Fibroblast of pulmonary artery (primary cell): ENCODE measurements around the gene KCNQ1.

Source experiments
- DNase-seq: peaks from one replicate; pipeline ENCODE4 v3.0.0-alpha.2; 2010; ENCODE audit warnings: low read depth
- H3K4me3 ChIP-seq: replicated peaks from 2 replicates; pipeline ENCODE4 v1.5.1; 2011; ENCODE audit warnings: low read depth, mild to moderate bottlenecking, control low read depth, low read length, moderate library complexity
- TF ChIP-seq, protein P1 (sequence below): IDR thresholded peaks from 2 replicates; pipeline ENCODE4 v1.5.1; 2011; ENCODE audit warnings: mild to moderate bottlenecking, control low read depth, low read length, inconsistent platforms; ENCODE audit errors: missing control alignments

Gene KCNQ1

DNA sequence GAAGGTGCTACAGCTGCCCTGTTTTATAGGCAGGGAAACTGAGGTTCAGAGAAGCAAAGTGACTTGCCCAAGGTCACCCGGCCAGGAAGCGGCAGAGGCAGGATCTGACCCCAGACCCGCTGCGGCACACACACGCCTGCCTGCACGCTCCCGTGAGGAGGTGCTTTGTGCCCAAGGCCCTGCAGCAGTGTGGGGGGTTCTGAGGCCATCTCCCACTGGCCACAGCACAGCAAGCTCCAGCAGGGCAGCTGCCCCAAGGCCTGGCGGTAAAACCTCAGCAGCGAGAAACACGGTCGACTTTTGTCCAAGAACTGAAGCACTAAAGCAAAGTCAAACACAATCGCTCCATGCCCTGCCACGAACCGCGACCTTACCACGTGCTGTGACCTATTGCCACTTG, 398.1 kb downstream of the KCNQ1 start:
- DNase-seq: no peak
- TF ChIP-seq, protein P1, sequence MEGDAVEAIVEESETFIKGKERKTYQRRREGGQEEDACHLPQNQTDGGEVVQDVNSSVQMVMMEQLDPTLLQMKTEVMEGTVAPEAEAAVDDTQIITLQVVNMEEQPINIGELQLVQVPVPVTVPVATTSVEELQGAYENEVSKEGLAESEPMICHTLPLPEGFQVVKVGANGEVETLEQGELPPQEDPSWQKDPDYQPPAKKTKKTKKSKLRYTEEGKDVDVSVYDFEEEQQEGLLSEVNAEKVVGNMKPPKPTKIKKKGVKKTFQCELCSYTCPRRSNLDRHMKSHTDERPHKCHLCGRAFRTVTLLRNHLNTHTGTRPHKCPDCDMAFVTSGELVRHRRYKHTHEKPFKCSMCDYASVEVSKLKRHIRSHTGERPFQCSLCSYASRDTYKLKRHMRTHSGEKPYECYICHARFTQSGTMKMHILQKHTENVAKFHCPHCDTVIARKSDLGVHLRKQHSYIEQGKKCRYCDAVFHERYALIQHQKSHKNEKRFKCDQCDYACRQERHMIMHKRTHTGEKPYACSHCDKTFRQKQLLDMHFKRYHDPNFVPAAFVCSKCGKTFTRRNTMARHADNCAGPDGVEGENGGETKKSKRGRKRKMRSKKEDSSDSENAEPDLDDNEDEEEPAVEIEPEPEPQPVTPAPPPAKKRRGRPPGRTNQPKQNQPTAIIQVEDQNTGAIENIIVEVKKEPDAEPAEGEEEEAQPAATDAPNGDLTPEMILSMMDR: no peak
- no peak overlapping the region for H3K4me3 ChIP-seq

DNA sequence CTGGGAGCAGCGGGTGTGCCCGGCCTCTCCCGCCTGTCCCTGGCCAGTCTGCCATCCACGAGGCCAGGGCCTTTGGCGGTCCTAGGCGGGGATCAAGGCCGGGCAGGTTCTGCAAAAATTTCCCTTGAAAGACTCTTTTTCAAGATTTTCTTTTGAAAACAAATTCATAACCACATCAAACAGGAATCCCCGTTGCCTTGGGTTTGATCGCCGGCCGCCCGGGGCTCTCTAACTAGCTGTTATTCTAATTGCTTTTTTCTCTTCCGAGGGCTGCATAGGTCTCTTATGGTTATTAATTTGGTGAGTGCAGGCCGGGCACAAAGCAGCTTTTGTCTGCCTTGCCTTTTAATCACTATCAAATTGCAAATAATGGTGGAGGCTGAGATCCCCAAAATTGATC, 398.7 kb downstream of the KCNQ1 start:
- DNase-seq: no peak
- H3K4me3 ChIP-seq: no peak overlapping the region
- TF ChIP-seq, protein P1: no peak

DNA sequence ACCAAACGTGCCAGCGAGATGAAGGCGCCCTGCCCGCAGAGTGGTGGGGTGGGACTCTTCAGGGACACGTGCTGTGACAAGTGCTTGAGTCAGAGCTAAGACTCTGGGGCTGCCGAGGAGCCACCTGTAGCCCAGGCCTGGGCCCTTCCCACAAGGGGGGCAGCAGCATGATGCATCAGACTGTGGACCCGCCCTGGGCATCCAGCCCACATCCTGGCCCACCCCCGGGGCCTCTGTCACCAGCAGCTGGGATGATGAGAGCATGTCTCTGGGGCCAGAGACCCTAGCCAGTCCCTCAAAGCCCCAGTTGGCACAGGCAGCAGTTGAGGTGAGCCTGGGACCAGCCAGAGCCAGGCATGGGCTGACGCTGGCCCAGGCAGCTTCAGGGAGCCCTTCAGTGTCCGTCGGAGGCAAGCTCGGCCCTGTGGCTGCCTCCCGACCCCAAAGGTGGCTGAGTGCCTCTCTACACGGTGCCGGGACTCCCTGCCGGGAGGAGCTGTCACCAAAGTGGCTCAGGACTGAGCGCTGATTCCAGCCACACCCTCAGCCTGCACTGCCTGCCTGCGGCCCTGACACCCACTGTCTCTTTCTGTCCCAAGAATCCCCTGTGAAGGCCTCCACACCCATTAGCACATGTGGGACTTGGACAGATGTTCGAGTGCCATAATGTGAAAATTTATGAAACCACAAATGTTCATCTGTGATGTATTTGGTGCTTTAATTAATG, 399.5 kb downstream of the KCNQ1 start:
- DNase-seq: no peak
- no peak overlapping the region for H3K4me3 ChIP-seq
- TF ChIP-seq, protein P1: no peak

DNA sequence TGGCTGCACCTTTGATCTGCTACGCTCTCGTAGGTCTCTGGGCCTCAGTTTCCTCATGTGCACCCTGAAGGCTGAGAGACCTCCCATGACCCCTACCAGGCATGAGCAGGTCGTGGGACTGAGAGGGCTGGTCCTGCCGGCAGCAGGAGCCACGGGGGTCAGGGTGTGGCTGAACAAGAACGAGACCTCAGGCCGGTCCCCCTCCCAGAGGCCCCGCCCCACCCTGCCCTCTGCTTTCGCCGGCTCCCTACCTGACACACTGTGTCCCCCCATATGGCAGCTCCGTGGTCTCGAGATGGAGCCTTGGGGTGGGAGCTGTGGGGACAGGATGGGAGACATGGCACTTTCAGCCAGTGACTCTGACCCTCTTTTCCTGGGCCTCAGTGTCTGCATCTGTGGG, 400.2 kb downstream of the KCNQ1 start:
- TF ChIP-seq, protein P1: no peak
- no peak overlapping the region for H3K4me3 ChIP-seq
- no peak for DNase-seq

DNA sequence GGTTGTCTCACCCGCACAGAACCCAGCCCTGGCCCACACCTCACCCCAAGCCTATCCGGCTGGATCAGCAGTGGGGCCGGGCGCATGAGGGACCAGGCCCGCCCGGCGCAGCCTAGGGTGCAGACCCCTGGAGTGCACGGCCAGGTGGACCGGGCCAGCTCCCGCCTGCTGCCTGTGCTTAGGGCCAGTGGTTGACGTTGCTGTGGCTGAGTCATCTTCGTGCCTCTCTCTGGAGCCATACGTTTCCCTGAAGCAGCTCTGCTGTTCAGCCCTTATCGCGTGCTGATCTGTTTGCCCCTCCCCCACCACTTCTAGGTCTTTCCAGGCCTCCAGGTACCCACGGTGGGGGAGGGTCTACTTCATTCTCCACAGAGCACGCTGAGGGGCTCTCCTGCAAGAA, 401.2 kb downstream of the KCNQ1 start:
- TF ChIP-seq, protein P1: no peak
- DNase-seq: no peak
- no peak overlapping the region for H3K4me3 ChIP-seq

DNA sequence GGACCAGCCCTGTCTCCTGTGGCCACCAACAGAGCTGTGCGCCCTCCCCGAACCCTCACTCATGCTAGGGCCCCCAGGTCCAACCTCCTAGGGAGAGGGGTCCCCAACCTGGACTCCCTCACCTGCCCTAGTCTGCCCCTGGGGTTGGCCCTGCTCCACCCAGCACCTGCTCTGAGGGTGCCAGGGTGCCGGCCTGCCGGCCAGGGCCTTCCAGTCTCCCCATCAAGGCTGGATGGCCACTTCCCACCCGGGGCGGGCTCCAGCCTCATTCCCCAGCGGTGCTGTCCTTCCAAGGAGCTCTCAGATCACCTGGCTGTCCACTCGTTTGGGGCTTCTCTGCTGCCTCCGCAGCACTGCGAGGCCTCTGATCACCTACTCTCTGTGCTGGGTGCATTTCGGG, 401.7 kb downstream of the KCNQ1 start:
- no peak for DNase-seq
- no peak overlapping the region for H3K4me3 ChIP-seq
- TF ChIP-seq, protein P1: no peak

DNA sequence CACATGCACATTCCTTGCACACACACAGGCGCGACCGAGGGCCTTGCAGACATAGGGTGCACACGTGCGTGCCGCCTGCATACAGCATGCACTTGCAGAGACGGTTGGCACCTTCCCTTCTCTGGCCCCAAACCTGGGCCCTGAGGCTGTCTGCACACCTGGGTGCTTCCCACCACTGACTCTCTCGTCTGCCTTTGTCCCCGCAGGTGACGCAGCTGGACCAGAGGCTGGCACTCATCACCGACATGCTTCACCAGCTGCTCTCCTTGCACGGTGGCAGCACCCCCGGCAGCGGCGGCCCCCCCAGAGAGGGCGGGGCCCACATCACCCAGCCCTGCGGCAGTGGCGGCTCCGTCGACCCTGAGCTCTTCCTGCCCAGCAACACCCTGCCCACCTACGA, 402.8 kb downstream of the KCNQ1 start:
- DNase-seq: no peak
- TF ChIP-seq, protein P1: no peak
- no peak overlapping the region for H3K4me3 ChIP-seq
